GM21737 (cell line): ENCODE data around the gene SHISA4.
"Not testable (repeated sequence)": the region's sequence is repeated elsewhere in the genome, so short reads cannot be mapped to it uniquely, and the experiment has no call there.

Experiments used
- ATAC-seq: cut with Tn5 transposase; IDR thresholded peaks from one replicate; pipeline ENCODE4 v1.9.1; 2021; ENCODE audit warnings: mild to moderate bottlenecking, moderate library complexity; ENCODE audit not compliant: unreplicated experiment

The SHISA4 gene, protein sequence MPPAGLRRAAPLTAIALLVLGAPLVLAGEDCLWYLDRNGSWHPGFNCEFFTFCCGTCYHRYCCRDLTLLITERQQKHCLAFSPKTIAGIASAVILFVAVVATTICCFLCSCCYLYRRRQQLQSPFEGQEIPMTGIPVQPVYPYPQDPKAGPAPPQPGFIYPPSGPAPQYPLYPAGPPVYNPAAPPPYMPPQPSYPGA

DNA sequence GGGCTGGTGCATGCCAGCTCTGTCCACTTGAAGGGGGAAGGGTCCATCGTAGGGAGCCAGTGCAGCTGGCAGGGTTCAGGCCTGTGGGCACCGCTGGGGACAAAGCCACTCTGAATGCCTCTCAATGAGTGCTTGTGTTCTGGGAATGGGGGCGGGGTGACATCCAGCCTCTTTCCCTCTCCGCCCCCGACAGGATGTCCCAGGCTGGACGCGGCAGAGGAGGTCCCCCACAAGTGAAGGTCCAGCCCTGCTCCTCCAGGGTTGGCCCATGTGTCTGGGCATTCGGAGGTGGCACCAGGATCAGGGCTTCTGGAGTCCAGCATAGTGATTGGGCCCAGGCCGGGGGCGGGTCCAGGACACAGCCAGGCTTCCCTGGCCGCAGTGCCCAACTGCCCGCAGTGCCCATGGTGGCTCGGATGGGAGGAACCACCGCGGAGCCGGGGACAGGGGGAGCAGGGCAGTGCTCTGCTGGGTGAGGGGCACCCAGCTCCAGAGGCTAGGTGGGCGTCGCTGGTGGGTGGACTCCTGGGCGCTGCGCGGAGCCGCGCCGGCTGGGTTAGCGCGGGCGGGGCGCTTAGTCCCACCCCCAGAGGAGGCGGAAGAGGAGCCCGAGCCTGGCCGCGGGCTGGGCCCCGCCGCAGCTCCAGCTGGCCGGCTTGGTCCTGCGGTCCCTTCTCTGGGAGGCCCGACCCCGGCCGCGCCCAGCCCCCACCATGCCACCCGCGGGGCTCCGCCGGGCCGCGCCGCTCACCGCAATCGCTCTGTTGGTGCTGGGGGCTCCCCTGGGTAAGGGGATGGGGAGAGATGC, at the start of gene SHISA4:
Gene SHISA4 (plus strand): TSS at position 617 of the 808 bp plus-strand sequence. CDS start 97 bp downstream, at position 714.
- ATAC-seq: no peak

DNA sequence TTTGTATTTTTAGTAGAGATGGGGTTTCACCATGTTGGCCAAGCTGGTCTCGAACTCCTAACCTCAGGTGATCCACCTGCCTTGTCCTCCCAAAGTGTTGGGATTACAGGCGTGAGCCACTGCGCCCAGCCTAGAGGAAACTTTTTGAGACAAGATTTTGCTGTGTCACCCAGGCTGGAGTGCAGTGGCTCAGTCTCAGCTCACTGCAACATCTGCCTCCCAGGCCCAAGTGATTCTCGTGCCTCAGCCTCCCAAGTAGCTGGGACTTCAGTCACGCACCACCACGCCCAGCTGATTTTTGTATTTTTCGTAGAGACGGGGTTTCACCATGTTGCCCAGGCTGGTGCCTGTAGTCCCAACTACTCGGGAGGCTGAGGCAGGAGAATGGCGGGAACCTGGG, 49.6 kb upstream of the SHISA4 start:
- ATAC-seq: not testable (repeated sequence)

DNA sequence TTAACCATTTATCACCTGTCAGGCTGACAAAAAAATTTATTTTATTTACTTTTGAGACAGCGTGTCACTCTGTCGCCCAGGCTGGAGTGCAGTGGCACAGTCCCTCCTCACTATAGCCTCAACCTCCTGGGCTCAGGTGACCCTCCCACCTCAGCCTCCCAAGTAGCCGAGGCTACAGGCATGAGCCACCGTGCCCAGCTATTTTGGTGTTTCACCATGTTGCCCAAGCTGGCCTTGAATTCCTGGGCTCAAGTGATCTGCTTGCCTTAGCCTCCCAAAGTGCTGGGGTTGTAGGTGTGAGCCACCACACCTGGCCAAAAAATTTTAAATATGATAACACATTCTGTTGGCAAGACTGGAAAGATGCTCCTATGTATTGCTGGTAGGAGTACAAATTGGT, 48.6 kb upstream of the SHISA4 start:
- no peak for ATAC-seq

DNA sequence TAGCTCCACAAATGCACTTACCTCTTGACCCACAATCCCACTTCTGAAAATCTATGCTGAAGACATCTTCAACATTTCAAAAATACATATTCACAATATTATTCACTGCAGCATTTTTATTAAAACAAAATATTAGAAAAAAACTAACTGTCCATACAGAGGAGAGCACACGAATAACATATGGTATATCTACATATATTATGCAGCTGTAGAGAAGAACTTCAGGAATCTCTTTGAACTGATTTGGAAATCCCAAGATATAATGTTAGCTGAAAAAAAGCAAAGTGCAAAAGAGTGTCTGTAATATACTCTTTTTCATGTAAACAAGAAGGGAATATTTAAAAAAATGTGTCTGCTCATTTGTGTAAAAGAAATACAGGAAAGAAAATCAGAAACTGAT, 48.2 kb upstream of the SHISA4 start:
- ATAC-seq: no peak

DNA sequence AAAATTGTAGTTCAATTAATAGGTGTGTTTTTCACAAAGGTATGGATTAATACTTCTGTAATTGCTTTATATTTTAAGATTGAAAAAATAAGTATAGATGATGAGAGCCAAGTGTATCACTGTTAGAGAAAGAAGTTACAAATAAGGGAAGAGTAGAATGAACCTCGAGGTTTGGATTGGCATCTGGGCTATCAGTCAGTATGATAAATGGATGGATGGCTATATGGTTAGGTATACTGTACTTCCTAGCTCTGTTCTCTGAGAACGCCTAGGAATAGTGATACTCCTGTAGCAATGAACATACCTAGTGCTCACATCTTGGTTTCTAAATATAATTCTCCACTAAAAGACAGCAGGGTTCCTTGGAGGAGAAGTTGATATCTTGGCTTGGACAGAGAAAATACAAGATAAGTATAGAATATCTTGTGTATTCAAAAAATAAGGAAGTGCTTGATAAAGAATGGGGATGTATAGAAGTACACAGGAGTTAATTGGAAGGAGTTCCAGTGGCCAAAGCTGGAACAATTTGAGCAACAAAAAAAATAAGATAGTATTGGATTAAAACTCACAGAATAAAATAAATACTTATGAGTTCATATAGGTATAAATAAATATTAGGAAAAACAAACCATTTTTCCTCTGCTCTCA, 47.3 kb upstream of the SHISA4 start:
- ATAC-seq: no peak

DNA sequence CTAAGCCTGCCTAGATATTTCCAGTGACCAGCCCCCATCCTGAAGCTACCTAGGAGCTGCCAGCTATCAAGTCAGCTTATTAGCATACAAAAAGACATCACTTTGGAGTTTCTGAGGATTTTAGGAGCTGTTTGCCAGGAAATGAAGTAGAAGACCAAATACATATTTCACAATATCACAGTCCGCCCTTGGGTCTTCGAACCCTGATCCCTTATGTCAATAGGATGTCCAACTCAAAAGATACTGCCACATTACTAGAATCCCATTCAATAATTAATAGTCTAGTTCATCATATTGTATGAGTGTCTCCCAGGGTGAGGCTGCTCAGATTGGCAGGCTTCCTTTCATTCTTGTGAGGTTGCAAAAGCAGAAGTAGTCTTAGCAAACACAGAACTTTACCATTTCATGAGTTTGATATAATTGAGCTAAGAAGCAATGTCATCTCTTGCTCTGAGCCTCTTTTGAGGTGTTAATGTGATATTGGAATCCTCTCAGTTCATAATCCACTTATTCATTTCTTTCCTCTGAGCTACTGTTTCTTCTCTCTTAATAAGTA, 46.1 kb upstream of the SHISA4 start:
- no peak for ATAC-seq

DNA sequence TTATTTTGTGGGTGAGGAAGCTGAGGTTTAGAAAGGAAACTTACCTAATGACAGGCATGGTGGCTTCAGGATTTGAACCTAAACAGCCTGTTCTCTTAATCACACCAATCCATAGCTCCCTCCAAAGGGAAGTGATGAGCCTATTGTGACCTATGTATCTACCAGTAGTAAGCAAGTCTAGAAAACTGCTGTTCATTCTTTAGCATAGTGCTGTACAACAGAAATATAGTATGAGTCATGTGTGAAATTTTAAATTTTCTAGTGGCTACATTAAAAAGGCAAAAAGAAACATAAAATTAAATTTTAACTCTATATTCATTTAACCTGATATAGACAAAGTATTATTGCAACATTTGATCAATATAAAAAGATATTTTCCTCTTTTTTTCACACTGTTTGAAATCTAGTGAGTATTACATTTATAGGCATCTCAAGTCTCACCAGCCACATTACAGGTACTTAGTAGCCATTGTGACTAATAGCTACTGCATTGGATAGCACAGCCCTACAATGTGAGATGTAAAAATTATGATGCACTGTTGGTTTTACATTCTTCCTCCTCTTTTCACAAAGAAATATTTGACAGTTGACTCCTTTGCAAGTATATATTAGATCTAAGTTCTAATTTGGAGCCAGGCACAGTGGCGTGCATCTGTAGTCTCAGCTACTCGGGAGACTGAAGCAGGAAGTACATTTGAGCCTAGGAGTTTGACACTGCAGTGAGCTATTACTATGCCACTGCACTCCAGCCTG, 43.2 kb upstream of the SHISA4 start:
- no peak for ATAC-seq

DNA sequence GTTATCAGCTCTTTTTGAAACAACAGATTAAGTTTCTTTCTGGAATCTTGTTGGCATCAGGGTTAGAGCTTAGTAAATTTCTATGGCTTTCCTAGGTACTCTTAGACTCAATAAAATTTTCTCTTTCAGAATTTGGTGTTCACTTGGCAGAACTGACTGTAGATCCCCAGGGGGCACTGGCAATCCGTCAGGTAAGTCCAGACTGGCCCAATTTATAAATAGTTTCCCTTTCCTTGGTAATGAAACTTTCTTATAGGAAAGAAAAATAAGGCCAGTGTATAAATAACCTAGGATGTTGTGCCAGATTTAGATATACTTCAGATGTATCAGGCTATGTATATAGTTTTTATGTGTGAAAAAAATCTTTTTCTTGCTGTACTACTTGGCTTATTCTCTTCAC, 41.5 kb upstream of the SHISA4 start:
- ATAC-seq: no peak

DNA sequence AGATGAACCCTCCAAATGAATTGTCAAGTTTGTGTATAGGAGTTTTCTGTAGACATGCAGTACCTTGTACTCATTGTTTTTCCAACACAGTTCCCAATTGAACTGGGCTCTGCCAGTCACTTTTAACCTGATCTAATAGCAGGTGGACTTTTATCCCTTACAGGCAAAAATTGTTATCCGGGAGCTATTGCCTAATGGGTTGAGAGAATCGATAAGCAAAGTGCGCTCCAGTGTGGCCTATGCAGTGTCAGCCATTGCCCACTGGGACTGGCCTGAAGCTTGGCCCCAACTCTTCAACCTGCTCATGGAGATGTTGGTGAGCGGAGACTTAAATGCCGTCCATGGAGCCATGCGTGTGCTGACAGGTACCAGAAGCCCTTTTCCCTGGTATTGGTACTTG, 40.5 kb upstream of the SHISA4 start:
- ATAC-seq: no peak

DNA sequence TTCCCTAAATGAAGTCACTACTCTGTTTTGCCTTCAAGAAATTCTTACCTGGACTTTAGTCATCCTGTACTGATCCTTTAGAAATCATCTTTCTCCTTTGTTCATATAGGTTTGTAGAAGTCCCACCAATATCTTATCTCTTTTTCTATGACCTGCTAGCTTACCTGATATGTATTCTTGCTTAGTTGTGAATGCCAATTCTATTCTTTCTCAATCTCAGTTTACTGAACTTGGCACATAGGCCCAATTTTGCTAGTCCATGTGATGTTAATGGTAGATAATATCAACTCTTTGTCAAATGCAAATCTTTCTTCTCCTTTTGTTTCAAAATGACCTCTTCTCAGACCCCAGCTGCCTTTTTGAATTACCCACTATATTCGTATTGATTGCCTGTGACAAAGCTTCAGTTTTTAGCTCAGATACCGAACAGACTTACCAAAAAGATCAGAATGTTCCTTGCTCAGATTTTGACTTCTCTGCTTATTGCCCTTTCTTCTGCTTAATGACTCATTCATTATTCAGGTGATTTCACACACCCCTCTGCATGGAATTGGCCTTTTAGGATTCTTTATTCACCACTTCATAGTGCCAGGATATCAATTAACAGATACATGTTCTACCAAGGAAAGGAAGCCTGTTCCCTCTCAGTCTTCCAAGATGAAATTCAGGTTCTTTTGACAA, 39.2 kb upstream of the SHISA4 start:
- ATAC-seq: no peak

DNA sequence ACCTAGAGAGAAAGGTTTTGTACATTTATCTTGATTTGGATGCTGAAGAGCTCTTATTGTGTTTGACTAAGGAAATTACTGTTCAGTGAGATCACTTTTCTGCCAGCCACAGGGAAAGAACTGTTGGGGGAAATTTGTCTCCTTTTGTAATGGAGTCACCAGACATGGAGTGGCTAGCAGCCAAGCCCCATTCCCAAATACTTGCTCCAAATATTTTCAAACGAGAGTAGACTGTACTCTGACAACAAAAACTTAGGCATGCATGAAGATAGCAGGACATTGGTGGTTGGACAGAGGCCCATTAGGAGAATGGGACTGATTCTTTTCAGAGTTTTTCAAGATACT, 38.7 kb upstream of the SHISA4 start:
- ATAC-seq: no peak

DNA sequence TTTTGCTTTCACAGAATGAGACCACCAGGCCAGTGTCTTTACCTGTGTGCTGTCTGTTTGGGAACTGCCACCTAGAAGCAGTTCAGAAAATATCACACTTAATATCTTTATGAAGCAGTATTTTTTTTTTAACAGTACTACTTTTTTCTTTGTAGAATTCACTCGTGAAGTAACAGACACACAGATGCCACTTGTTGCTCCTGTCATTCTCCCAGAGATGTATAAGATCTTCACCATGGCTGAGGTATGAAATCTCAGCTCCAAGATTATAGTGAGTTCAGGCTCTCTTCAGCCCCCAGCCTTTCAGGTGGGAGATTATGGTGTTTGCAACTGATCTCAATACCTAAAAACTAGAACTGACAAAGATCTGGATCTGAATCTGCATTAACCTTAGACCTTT, 36.7 kb upstream of the SHISA4 start:
- no peak for ATAC-seq

DNA sequence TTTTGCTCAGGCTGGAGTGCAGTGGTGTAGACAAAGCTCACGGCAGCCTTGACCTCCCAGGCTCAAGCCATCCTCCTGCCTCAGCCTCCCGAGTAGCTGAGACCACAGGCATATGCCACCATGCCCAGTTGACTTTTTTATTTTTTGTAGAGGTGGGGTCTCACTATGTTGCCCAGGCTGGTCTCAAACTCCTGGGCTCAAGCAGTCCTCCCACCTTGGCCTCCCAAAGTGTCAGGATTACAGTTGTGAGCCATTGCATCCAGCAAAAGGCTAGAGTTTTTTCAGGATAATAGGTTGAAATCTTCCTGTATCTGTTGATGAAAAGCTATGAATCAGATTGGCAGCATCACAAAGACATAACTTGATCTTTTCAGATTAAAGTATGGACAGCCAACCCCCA, 32.0 kb upstream of the SHISA4 start:
- not testable (repeated sequence) for ATAC-seq

DNA sequence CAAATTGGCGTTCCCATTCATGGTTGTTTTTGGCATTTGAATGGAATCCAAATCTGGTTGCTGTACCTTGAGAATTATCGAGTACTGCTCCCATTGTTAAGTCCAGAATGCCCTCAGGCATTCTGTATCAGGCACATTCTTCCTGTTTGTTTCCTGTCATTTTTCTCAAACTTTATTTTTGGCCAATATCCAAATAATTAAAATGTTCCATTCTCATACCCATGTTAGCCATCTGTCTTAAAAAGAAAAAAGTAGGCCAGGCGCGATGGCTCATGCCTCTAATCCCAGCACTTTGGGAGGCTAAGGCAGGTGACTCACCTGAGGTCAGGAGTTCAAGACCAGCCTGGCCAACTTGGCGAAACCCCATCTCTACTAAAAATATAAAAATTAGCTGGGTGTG, 29.3 kb upstream of the SHISA4 start:
- no peak for ATAC-seq

DNA sequence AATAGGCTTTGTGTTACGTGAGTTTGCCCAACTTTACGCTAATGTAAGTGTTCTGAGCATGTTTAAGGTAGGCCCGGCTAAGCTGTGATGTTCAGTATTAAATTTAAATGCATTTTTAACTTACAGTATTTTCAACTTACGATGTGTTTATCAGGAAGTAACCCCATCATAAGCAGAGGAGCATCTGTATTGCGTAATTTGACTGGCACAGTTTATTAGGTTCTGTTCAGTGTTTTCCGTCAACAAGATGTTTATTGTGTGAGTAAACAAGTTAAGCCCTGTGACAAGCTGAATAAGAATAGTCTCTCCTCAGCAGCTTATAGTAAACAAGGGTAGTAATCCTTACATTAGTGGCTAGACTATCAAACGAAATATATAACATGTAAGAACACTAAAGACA, 27.2 kb upstream of the SHISA4 start:
- no peak for ATAC-seq

DNA sequence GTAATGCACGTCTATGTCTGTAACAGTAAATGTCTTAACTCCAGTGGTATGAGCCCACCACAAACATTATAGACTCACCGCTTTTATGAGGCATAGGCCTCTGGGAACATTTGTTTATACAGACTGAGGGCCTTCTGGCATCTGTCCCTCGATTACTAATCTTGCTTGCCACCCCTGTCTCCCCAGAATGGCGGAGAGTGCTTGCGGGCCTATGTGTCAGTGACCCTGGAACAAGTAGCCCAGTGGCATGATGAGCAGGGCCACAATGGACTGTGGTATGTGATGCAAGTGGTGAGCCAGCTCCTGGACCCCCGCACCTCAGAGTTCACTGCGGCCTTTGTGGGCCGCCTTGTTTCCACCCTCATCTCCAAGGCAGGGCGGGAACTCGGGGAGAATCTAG, 18.3 kb upstream of the SHISA4 start:
- ATAC-seq: no peak

DNA sequence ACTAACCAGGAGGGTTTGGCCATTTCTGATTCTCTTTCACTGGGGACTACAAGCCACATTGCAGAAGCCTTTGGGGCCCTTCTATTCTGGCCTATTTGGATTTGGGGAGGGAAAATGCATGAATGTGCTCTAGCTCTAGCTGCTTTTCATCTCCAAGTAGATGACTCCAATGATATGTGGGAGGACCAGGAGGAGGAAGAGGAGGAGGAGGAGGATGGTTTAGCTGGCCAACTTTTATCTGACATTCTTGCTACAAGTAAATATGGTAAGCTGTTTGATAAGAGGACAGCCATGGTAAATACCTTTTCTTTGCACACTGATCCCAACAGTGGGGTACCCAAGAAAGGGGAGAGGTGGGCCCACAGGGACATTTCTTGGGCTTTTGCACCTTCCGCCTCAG, 14.0 kb upstream of the SHISA4 start:
- ATAC-seq: no peak

DNA sequence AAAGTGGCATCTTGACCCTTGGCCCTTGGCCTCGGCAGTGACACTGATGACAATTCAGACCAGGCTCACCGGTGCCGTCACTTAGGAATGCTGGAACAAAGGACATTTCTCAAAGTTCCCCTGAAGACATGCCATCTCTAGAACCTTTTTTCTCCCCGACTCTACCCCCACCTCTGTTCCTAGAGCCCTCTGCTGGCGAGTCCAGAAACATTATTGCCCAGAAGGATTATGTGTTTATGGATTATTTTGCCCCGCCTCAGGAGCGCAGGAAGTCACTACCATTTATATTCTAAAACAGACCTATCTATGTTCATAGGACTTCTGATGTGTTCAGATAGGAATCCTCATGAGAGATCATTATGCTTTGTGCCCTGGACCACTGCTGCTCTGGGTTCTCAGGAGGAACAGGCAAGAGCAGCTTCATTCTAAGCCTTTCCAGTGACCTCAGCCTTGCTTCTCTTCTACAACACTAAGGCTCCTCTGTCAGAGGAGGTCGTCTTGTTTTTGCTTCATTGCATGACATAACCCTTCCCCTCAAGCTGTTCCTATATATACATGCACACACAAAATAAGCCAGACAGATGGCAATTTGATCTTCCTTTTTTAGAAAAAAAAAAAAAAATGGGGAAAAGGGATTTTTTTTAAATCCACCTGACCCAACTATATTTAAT, 12.4 kb upstream of the SHISA4 start:
- ATAC-seq: no peak

DNA sequence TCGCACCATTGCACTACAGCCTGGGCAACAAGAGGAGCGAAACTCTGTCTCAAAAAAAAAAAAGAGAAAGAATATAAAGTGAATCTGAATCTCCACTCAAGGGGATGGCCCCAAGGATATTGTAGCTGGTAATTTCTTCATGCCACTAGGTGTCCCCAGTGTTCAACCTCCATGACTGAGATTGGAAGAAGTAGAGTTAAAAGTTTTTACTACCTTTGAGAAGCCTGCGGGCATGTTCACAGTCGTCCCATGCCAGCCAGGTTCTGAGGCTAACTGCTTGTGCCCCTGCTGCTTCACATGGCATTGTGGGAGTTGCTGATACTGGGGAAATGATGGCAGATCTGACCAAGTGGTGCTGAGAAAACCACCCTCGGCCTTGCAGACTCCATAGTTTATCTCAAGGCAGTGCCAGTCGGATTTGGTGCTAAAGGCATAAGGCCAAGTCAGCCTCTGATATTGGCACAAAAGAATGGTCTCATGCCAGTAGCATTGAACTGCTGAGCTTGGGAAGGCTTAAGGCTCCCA, 10.8 kb upstream of the SHISA4 start:
- ATAC-seq: no peak
